OCI-LY1 (cell line): Measurements from ENCODE around the gene TSKU.

Experiments
- CTCF ChIP-seq: fragments of 200-600 bp; sonication (generic), shearing (Covaris generic); IDR thresholded peaks from 2 replicates; pipeline ENCODE4 v1.5.1; 2017; ENCODE audit warnings: mild to moderate bottlenecking, antibody characterized with exemption, low read length, moderate library complexity, mixed read lengths
- EZH2 ChIP-seq: fragments of 200-600 bp; sonication (generic), shearing (Covaris generic); IDR thresholded peaks from 2 replicates; pipeline ENCODE4 v1.8.0; 2017; ENCODE audit warnings: borderline replicate concordance, mixed run types, mild to moderate bottlenecking, antibody characterized with exemption, low read length, moderate library complexity, mixed read lengths

- TF ChIP-seq CTCF (no peak), EZH2 (no peak)
Measured at GRCh38 chr11:76792505-76793264, 9.5 kb downstream of the TSKU start.
